HT-29 (cell line): ENCODE measurements around the gene ASTN2. TPM values are rescaled to one million over a fixed set of nuclear protein-coding genes. Genes with fewer than 3 reads are reported as not detected.

Source experiments
- DNase-seq: peaks from one replicate; pipeline ENCODE4 v3.0.0-alpha.2; 2015; ENCODE audit warnings: low spot score
- total RNA-seq: library from RNA; depleted of rRNA; stranded (reverse); fragments of >200 nt; shearing (Covaris generic); gene quantifications from 2 replicates; pipeline ENCODE4 v1.2.3, GENCODE V29; 2014

The ASTN2 gene
- total RNA-seq, 1 experiment from 2014 or later: 4.0 TPM

GRCh38 chr9:117415358-117415914 lies 579 bp upstream of the ASTN2 start:
- DNase-seq: no peak

- no peak for DNase-seq
These were observed 494 bp downstream of the ASTN2 start for GRCh38 chr9:117414220-117414905.

DNA sequence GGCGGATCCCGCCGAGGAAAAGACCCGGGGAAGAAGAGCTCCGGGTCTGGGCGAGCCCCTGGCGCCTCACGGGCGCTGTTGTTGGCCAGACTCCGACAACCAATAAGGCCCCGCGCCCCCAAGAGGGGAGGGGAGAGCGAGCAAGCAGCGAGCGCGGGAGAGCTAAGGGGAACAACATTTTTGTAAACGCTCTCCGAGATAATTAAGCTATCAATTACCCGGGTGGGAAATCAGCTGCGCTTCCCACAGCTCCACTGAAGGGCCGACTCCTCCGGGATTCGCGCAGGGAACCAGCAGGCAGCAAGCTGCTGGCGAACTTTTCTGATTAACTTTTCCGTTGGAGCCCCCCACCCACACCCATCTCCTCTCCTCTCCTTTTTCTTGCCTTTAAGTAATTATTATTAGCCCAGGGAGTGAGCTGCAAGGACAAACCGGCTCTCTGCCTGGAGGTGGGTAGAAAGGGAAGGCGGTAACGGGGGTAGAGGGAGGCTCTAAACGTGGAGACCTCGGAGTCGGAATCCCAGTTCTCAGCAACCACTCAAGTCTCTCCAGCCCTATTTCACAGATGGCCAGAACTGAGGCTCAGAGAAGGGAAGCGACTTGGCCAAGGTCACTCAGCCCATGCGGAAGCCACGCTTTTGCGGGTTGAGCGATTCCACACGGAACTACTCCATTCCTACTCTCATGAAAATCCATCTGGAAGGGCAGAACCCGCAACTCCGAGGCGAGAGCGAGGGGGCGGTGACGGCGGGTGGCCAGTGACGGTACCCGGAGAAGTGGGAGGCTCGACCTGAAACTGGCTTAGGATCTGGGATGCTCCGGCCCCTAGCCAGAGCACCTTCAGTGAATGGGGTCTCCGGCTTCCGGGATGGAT lies 1.3 kb downstream of the ASTN2 start:
- no peak for DNase-seq

GRCh38 chr9:117412841-117413240 lies 2.0 kb downstream of the ASTN2 start:
- no peak for DNase-seq

DNA sequence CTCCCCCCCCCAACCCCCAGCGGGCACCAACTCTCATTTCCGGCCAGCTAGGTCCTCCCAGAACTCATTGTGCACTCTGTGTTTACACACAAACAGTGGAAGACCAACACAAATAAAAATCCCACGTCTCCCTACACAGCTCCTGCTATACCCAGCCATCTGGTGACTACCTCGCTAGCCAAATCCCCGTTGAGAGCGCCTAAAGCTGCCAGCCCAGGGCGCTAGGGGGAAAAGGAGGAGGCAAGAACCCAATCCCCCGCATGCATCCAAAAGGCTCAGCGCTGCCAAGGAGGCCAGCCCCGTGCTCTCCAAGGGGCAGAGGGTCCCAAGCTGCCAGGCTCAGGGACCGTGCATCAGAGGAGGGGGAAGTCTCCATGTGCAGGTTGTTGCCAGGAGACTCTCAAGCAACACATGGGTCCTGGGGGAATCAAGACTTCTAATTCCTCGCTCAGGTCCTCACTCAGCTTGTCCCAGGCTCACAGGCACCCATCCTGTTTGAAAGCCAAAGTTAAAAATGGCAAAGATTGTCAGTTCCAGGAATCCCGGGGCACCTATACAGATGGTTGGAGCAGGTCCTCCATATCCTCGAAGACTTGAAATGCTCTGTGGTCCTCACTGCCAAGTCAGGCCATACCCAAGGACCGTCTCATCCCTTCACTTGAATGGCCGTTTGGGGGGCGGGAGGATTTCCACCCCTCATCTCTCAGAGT lies 2.7 kb downstream of the ASTN2 start:
- no peak for DNase-seq

DNA sequence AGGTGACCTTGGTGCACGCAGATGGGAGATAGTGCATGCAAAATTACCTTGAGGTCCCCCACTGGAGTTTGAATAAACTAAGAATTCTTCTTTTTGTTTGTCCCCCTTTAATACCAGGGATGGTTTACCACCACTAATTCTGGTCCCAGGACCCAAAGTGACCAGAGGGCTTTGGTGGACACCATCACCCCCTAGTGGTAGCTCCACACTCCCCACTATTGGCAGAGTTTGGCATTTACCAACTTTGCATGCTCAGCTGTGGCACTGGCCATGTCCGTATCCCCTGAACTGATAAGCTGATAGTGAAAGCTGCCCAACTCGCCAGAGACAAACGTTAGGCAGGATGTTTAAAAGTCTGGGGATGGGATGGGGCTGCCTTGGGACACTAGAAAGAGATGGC lies 3.3 kb downstream of the ASTN2 start:
- DNase-seq: peak; percentile 44

- no peak for DNase-seq
These were observed 5.5 kb downstream of the ASTN2 start for GRCh38 chr9:117409321-117409720.

DNA sequence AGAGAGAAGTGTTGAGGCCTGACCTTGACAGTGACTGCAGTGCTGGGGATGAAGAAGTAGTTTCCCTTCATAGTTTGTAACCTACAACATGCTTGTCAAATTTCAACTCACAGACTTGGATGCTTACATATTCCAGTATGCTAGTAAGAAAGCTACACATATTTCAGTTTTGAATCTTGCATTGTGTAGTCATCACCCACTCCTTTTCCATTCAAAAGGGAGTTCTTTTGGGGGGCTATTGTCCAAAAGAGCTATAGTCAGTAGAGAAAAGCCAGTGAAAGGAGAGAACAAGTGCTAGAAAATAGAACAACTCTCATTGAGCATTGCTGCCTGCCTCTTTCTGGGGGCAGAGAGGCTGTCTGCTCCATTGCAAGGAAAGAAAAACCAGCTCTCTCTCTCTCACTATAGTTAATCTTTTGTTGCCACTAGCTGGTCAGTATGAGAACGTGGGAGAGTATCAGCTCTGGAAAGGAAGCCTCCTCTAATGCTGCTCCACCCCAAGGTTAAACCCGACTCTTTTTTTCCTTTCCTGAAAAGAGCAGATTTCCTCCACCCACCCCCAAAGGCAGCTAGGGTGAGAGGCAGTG lies 7.3 kb downstream of the ASTN2 start:
- DNase-seq: no peak

DNA sequence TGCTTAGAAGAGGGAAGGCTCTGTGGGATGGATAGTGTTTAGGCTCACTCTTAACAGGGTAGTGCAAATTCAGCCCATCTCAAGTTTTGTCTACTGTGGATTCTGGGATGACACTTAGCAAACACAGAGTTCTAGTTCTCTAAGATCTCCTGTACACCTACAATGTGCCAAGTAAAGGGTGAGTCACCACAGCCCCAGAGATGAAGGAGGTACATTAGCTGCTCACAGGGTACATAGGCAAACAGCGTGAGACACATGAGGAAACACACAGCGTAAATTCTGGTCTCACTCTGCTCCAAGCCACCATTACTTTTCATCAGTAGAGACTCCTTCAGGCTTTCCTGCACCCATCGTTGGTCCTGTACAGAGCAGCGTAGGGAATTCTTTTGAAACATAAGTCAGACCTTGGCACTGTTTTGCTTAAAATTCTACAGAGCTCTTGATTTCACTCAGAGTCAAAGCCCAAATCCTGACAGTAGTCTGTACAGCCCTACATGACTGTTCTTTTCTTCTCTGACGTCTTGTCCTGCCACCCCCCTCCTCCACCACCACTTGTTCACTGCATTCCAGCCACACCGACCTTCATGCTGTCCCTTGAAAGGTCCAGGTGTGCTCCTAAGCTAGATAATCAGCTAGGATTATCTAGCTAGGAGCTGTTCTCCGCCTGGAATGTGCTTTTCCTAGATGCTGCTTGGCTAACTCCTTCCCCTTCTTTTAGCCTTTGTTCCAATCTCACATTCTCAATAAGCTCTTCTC lies 8.7 kb downstream of the ASTN2 start:
- no peak for DNase-seq

GRCh38 chr9:117403848-117404247 lies 11.0 kb downstream of the ASTN2 start:
- DNase-seq: no peak

- DNase-seq: no peak
These were observed 11.4 kb downstream of the ASTN2 start for GRCh38 chr9:117403403-117403811.

- peak; percentile 4 for DNase-seq
These were observed 14.7 kb downstream of the ASTN2 start for GRCh38 chr9:117400171-117400570.

GRCh38 chr9:117395151-117395650 lies 19.7 kb downstream of the ASTN2 start:
- DNase-seq: no peak

DNA sequence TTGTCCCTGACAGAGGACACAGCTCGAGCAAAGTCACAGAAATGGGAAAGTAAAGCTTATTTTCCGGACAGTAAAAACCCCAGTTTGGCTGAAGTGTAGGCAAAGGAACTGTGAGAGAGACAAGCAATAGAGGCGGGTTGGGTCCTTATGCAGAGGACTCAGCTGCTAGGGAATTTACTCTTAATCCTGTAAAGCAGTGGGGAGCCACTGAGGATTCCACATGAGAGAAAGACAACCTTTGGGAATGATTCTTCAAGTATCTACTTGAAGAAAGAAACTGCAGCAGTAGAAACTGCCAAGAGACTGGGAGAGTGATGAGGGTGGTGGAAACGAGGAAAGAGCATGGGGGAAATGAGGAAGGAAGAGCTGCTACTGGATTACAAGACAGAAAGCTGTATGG lies 20.2 kb downstream of the ASTN2 start:
- DNase-seq: no peak

DNA sequence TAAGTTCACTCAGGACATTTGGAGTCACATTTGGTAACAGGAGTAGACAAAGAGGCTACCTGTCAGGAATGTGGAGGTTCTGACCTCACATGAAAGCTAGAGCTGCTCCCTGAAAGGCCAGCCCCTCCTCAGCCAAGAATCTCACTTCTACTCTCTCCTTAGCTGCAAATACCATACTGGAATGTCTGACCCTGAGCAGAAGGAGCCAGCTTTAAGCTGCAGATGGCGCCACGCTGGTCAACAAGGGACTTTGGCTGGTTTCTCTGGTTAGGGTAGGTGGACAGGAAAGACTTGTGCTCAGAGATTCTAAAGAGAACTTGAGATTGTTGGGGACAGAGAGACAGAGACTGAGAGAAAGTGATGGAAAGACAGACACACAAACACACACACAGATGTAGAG lies 21.9 kb downstream of the ASTN2 start:
- DNase-seq: no peak

DNA sequence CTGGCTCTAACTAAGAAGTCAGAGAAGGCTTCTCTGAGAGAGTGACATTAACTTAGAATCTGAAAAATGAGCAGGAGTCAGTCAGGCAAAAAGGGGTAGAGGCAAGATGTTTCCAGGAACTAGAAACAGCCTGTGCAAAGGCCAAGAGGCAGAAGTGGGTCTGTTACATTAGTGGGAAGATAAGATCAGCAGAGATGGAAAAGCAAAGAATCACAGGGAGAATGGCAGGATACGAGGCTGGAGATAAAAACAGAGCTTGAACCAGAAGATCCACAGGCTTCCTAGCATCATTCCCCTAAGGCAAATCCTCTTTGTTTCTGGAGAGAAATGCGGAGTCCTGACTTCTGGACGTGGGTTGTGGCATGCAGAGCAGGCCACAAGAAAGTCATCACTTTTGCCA lies 27.4 kb downstream of the ASTN2 start:
- DNase-seq: no peak

DNA sequence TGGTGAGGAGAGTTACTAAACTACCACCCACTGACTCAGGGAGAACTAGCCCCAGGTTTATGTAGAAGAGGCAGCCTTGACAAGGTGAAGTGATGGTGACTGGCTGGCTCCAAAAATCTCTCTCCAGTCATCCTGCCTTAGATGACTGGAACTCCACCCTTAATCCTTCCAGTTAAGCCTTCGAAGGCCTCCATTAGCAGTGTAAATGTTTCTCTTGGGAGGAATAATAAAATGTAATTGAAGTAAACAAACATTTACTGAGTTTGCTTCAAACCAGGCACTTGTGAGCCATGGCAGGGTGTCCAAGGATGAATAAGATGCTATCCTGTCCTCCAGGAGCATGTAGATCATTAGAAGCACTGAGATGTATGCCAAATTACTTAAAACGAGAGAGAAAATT lies 35.5 kb downstream of the ASTN2 start:
- no peak for DNase-seq

DNA sequence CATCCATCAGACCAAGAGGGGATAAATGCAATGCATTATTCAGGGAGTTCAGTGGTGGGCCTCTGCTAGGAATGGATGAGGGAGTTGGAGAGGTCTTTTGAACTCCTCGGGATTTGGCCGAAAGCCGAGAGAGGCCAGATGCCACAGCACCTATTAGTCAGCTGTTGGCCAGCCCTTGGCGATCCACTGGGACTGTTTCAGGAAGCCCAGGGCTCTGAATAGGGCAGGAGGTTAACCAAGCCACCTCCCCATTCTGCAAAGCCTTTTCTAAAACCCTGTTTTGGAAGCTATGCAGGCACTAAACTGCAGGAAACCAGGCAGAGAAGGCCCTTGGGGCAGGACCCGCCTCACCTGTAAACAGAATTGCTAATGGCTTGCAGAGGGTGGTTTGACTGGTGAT lies 37.8 kb downstream of the ASTN2 start:
- no peak for DNase-seq

DNA sequence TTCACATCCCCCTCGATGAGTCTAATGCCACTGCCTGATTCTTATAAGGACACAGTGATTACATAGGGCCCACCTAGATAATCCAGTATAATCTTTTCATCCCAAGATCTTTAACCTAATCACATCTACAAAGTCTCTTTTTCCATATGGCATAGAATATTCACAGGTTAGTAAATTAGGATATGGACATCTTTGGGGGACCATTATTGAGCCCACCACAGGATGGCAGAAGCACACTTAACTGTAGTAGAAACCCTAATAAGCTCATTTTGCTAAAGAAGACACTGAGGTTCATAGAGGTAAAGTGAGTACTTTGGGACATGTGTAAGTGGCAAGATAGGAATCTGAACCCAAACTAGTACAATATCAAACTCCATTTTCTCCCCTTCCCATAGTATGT lies 38.9 kb downstream of the ASTN2 start:
- no peak for DNase-seq

GRCh38 chr9:117374076-117374725 lies 40.7 kb downstream of the ASTN2 start:
- DNase-seq: no peak
